ENCODE results near the gene PRKCZ. TPM values are rescaled to one million over a fixed set of nuclear protein-coding genes. Genes with fewer than 3 reads are reported as not detected.

Gene PRKCZ
- total RNA-seq, 1 donor from 2014 or later, result 32.6 TPM

GRCh38 chr1:2099886-2100779 is 49.9 kb downstream of the PRKCZ start:
- Mint-ChIP-seq H3K27ac (ENCODE audit: unreplicated experiment) (no peak overlapping the region), H3K27me3 (ENCODE audit: low read depth, unreplicated experiment) (no peaks in the 10 kb centered on the region), H3K4me3 (ENCODE audit: unreplicated experiment) (no peak overlapping the region), H3K9me3 (ENCODE audit: unreplicated experiment) (peaks cover 6% of the 10 kb centered on the region), H3K4me1 (ENCODE audit: low read depth, unreplicated experiment) (no peaks in the 10 kb centered on the region), H3K36me3 (ENCODE audit: low read depth, unreplicated experiment) (peaks cover 13% of the 10 kb centered on the region)
- peaks cover 11% of the 10 kb centered on the region for H3K9me3 ChIP-seq (ENCODE audit: insufficient read depth, low read depth, low read length)
- H3K4me2 ChIP-seq (ENCODE audit: low read length), result no peak overlapping the region
- no peak for TF ChIP-seq EZH2 (IDR thresholded peaks at IDR 0.05; ENCODE audit: insufficient read depth, low read length)
- TF ChIP-seq CTCF (IDR thresholded peaks at IDR 0.05; ENCODE audit: insufficient read depth, low read depth, low read length), result no peak
- H4K20me1 ChIP-seq (ENCODE audit: insufficient read depth, low read length), result no peaks in the 10 kb centered on the region
- DNase-seq (ENCODE audit: low read depth) (no peak), FAIRE-seq (no peak)
- H3K79me2 ChIP-seq (ENCODE audit: insufficient read depth, low read length), result no peaks in the 10 kb centered on the region
- H3K27me3 ChIP-seq (ENCODE audit: insufficient read depth, low read length), result peaks cover 4% of the 10 kb centered on the region
- no peak overlapping the region for H3K27ac ChIP-seq (ENCODE audit: low read depth, low read length)
- H3K4me1 ChIP-seq (ENCODE audit: insufficient read depth, low read length), result no peaks in the 10 kb centered on the region
- no peak overlapping the region for H2AFZ ChIP-seq (ENCODE audit: low read depth, low read length)
- no peak overlapping the region for H3K4me3 ChIP-seq (ENCODE audit: insufficient read depth, low read depth, low read length)
- no peak overlapping the region for H3K9ac ChIP-seq (ENCODE audit: low read length)
- H3K36me3 ChIP-seq (ENCODE audit: insufficient read depth, low read length), result no peaks in the 10 kb centered on the region

DNA sequence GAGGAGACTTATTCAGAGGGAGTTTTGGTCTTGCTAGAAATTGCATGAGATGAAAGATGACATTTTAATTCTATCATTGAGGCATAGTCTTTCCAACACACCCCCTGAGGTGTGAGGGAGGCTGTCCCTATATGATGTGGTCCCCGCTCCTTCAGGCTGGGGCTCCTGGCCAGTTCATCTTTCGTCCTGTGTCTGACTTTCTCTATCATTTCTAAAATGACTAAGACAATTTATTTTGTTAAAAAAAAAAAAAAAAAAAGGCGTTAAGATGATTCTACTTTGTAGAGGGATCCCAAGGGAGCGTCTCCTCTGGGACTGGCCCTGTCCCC is 50.5 kb downstream of the PRKCZ start:
- Histone ChIP-seq H3K27ac (ENCODE audit: low read depth, low read length) (no peak overlapping the region), H2AFZ (ENCODE audit: low read depth, low read length) (no peak overlapping the region), H3K36me3 (ENCODE audit: insufficient read depth, low read length) (no peaks in the 10 kb centered on the region), H3K4me1 (ENCODE audit: insufficient read depth, low read length) (no peaks in the 10 kb centered on the region), H3K4me2 (ENCODE audit: low read length) (no peak overlapping the region), H3K79me2 (ENCODE audit: insufficient read depth, low read length) (no peaks in the 10 kb centered on the region), H3K27me3 (ENCODE audit: insufficient read depth, low read length) (peaks cover 4% of the 10 kb centered on the region), H3K9me3 (ENCODE audit: insufficient read depth, low read depth, low read length) (peaks cover 11% of the 10 kb centered on the region), H3K9ac (ENCODE audit: low read length) (no peak overlapping the region), H4K20me1 (ENCODE audit: insufficient read depth, low read length) (no peaks in the 10 kb centered on the region), H3K4me3 (ENCODE audit: insufficient read depth, low read depth, low read length) (no peak overlapping the region)
- Mint-ChIP-seq H3K36me3 (ENCODE audit: low read depth, unreplicated experiment) (peaks cover 16% of the 10 kb centered on the region), H3K9me3 (ENCODE audit: unreplicated experiment) (peaks cover 6% of the 10 kb centered on the region), H3K27ac (ENCODE audit: unreplicated experiment) (no peak overlapping the region), H3K27me3 (ENCODE audit: low read depth, unreplicated experiment) (no peaks in the 10 kb centered on the region), H3K4me1 (ENCODE audit: low read depth, unreplicated experiment) (no peaks in the 10 kb centered on the region), H3K4me3 (ENCODE audit: unreplicated experiment) (no peak overlapping the region)
- DNase-seq (ENCODE audit: low read depth) (no peak), FAIRE-seq (no peak)
- no peak for TF ChIP-seq CTCF (IDR thresholded peaks at IDR 0.05; ENCODE audit: insufficient read depth, low read depth, low read length)
- no peak for TF ChIP-seq EZH2 (IDR thresholded peaks at IDR 0.05; ENCODE audit: insufficient read depth, low read length)

GRCh38 chr1:2101531-2101930 is 51.3 kb downstream of the PRKCZ start:
- FAIRE-seq (no peak), DNase-seq (ENCODE audit: low read depth) (no peak)
- Mint-ChIP-seq H3K9me3 (ENCODE audit: unreplicated experiment) (peaks cover 6% of the 10 kb centered on the region), H3K27me3 (ENCODE audit: low read depth, unreplicated experiment) (no peaks in the 10 kb centered on the region), H3K4me3 (ENCODE audit: unreplicated experiment) (no peak overlapping the region), H3K36me3 (ENCODE audit: low read depth, unreplicated experiment) (peaks cover 16% of the 10 kb centered on the region), H3K27ac (ENCODE audit: unreplicated experiment) (no peak overlapping the region), H3K4me1 (ENCODE audit: low read depth, unreplicated experiment) (no peaks in the 10 kb centered on the region)
- H3K27ac ChIP-seq (ENCODE audit: low read depth, low read length), result no peak overlapping the region
- no peaks in the 10 kb centered on the region for H4K20me1 ChIP-seq (ENCODE audit: insufficient read depth, low read length)
- peaks cover 4% of the 10 kb centered on the region for H3K27me3 ChIP-seq (ENCODE audit: insufficient read depth, low read length)
- no peaks in the 10 kb centered on the region for H3K4me1 ChIP-seq (ENCODE audit: insufficient read depth, low read length)
- H3K9ac ChIP-seq (ENCODE audit: low read length), result no peak overlapping the region
- no peaks in the 10 kb centered on the region for H3K79me2 ChIP-seq (ENCODE audit: insufficient read depth, low read length)
- H3K4me3 ChIP-seq (ENCODE audit: insufficient read depth, low read depth, low read length), result no peak overlapping the region
- H3K9me3 ChIP-seq (ENCODE audit: insufficient read depth, low read depth, low read length), result peaks cover 9% of the 10 kb centered on the region
- no peaks in the 10 kb centered on the region for H3K36me3 ChIP-seq (ENCODE audit: insufficient read depth, low read length)
- no peak overlapping the region for H3K4me2 ChIP-seq (ENCODE audit: low read length)
- TF ChIP-seq CTCF (IDR thresholded peaks at IDR 0.05; ENCODE audit: insufficient read depth, low read depth, low read length) (no peak), EZH2 (IDR thresholded peaks at IDR 0.05; ENCODE audit: insufficient read depth, low read length) (no peak)
- H2AFZ ChIP-seq (ENCODE audit: low read depth, low read length), result no peak overlapping the region

Measured in astrocyte (in vitro differentiated cells and primary cell).